Measurements from ENCODE around the gene TAS2R60. TPM values are rescaled to one million over a fixed set of nuclear protein-coding genes. Genes with fewer than 3 reads are reported as not detected.
"Not testable (repeated sequence)": the region's sequence is repeated elsewhere in the genome, so short reads cannot be mapped to it uniquely, and the experiment has no call there.

The TAS2R60 gene
- total RNA-seq, 1 donor from 2014 or later: not detected

- H3K27ac ChIP-seq (ENCODE audit: low read depth, low read length): no peak overlapping the region
- no peak overlapping the region for H3K9ac ChIP-seq (ENCODE audit: low read depth in 1 of 3, low read length in 3 of 3)
- H3K4me3 ChIP-seq (ENCODE audit: low read length in 3 of 3): no peak overlapping the region
- no peaks in the 10 kb centered on the region for H3K36me3 ChIP-seq (ENCODE audit: control insufficient read depth in 3 of 3, insufficient read depth in 3 of 3, low read length in 3 of 3)
- H3K27me3 ChIP-seq (ENCODE audit: control insufficient read depth in 3 of 3, insufficient read depth in 3 of 3, low read length in 3 of 3): peaks cover 0 to 5% (median 0%) of the 10 kb centered on the region in 3 donors
- H3K4me1 ChIP-seq (ENCODE audit: control insufficient read depth in 3 of 3, insufficient read depth in 3 of 3, low read length in 3 of 3): peaks cover 3 to 7% (median 6%) of the 10 kb centered on the region in 3 donors
- H3K9me3 ChIP-seq (ENCODE audit: control insufficient read depth in 3 of 3, low read length in 3 of 3): no peaks in the 10 kb centered on the region
These were observed 32.7 kb upstream of the TAS2R60 start for GRCh38 chr7:143410521-143411004.

DNA sequence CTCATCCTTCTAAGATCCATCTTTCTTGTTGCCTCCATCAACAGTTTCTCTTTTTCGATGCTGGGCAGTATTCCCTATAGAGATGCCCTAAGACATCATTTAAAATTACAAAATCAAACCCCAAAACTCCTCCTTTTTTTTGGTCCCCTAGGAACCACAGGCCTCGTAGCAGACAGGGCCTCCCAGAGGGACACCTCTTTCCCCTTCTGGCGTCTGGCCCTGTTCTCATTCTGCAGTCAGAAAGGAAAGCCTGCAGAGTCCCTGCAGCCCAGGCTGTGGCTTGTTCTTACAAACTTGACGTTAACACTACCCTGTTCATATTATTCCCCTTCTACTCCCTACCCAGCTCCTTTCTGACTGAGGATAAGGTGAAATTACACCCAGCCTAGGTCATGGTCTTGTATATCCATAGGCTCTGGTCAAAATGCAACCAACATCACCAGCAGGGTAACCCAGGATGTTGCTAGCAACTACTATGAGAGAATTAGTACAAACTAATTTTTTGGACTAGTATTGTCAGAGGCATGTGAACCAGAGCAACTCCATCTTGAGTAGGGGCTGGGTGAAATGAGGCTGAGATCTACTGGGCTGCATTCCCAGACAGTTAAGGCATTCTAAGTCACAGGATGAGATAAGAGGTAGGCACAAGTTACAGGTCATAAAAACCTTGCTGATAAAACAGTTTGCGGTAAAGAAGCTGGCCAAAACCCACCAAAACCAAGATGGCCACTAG, 31.1 kb upstream of the TAS2R60 start:
- Histone ChIP-seq H3K9ac (ENCODE audit: low read depth in 1 of 3, low read length in 3 of 3) (no peak overlapping the region), H3K9me3 (ENCODE audit: control insufficient read depth in 3 of 3, low read length in 3 of 3) (no peaks in the 10 kb centered on the region), H3K4me3 (ENCODE audit: low read length in 3 of 3) (no peak overlapping the region), H3K36me3 (ENCODE audit: control insufficient read depth in 3 of 3, insufficient read depth in 3 of 3, low read length in 3 of 3) (no peaks in the 10 kb centered on the region), H3K4me1 (ENCODE audit: control insufficient read depth in 3 of 3, insufficient read depth in 3 of 3, low read length in 3 of 3) (peaks cover 3 to 7% (median 6%) of the 10 kb centered on the region in 3 donors), H3K27me3 (ENCODE audit: control insufficient read depth in 3 of 3, insufficient read depth in 3 of 3, low read length in 3 of 3) (peaks cover 0 to 5% (median 0%) of the 10 kb centered on the region in 3 donors), H3K27ac (ENCODE audit: low read depth, low read length) (no peak overlapping the region)

GRCh38 chr7:143413123-143413522, 30.1 kb upstream of the TAS2R60 start:
- Histone ChIP-seq H3K27me3 (ENCODE audit: control insufficient read depth in 3 of 3, insufficient read depth in 3 of 3, low read length in 3 of 3) (peaks cover 0 to 5% (median 0%) of the 10 kb centered on the region in 3 donors), H3K4me3 (ENCODE audit: low read length in 3 of 3) (no peak overlapping the region), H3K9me3 (ENCODE audit: control insufficient read depth in 3 of 3, low read length in 3 of 3) (no peaks in the 10 kb centered on the region), H3K27ac (ENCODE audit: low read depth, low read length) (no peak overlapping the region), H3K9ac (ENCODE audit: low read depth in 1 of 3, low read length in 3 of 3) (no peak overlapping the region), H3K36me3 (ENCODE audit: control insufficient read depth in 3 of 3, insufficient read depth in 3 of 3, low read length in 3 of 3) (no peaks in the 10 kb centered on the region), H3K4me1 (ENCODE audit: control insufficient read depth in 3 of 3, insufficient read depth in 3 of 3, low read length in 3 of 3) (peaks cover 3 to 6% (median 3%) of the 10 kb centered on the region in 3 donors)

DNA sequence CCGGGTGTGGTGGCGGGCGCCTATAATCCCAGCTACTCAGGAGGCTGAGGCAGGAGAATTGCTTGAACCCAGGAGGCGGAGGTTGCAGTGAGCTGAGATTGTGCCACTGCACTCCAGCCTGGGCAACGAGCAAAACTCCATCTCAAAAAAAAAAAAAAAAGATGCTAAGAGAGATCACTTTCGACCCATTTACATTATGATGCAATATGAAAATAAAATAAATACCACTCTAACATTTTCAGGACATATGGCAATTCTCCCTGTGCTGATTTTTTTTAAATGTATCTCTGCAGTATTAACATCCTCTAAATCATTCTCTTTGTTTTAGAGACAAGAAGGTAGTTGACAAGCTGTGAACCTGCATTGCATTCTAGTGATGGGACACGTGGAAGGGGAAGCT, 28.0 kb upstream of the TAS2R60 start:
- H3K27ac ChIP-seq (ENCODE audit: low read depth, low read length); H3K9ac ChIP-seq (ENCODE audit: low read depth in 1 of 3, low read length in 3 of 3); H3K4me1 ChIP-seq (ENCODE audit: control insufficient read depth in 3 of 3, insufficient read depth in 3 of 3, low read length in 3 of 3); H3K27me3 ChIP-seq (ENCODE audit: control insufficient read depth in 3 of 3, insufficient read depth in 3 of 3, low read length in 3 of 3); H3K36me3 ChIP-seq (ENCODE audit: control insufficient read depth in 3 of 3, insufficient read depth in 3 of 3, low read length in 3 of 3); H3K4me3 ChIP-seq (ENCODE audit: low read length in 3 of 3); H3K9me3 ChIP-seq (ENCODE audit: control insufficient read depth in 3 of 3, low read length in 3 of 3): not testable (repeated sequence)

DNA sequence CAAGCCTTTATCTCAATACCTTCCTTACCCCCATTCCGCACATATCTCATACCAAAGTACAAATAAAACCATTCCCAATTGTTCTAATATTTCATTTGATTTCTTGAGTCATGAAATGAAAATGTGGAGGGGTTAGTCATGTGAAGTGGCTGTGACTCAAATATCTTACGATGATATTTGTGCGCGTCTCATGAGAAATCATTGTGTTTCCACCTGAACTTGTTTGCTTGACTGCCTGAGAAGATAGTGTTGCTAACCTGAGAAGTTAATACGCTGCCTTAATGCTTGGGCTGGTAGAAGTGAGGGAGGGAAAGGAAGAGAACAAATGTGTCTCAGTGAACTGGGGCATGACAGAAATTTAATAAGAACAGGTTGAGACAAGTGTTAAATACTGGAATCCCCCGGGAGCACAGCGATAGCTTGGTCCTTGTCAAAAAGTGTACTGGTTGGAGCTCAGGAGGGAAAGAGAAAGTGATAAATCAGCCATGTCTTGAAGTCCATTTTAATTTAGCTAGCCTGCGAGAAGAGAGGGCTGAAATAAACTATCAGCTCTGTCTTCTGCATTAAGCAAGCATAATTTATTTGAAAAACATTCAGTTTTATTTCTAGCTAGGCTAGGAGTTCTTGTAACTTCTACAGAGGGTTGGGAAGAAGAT, 27.4 kb upstream of the TAS2R60 start:
- no peaks in the 10 kb centered on the region for H3K9me3 ChIP-seq (ENCODE audit: control insufficient read depth in 3 of 3, low read length in 3 of 3)
- H3K27ac ChIP-seq (ENCODE audit: low read depth, low read length): no peak overlapping the region
- H3K9ac ChIP-seq (ENCODE audit: low read depth in 1 of 3, low read length in 3 of 3): no peak overlapping the region
- H3K4me3 ChIP-seq (ENCODE audit: low read length in 3 of 3): no peak overlapping the region
- H3K36me3 ChIP-seq (ENCODE audit: control insufficient read depth in 3 of 3, insufficient read depth in 3 of 3, low read length in 3 of 3): no peaks in the 10 kb centered on the region
- H3K27me3 ChIP-seq (ENCODE audit: control insufficient read depth in 3 of 3, insufficient read depth in 3 of 3, low read length in 3 of 3): no peaks in the 10 kb centered on the region
- H3K4me1 ChIP-seq (ENCODE audit: control insufficient read depth in 3 of 3, insufficient read depth in 3 of 3, low read length in 3 of 3): no peaks in the 10 kb centered on the region

DNA sequence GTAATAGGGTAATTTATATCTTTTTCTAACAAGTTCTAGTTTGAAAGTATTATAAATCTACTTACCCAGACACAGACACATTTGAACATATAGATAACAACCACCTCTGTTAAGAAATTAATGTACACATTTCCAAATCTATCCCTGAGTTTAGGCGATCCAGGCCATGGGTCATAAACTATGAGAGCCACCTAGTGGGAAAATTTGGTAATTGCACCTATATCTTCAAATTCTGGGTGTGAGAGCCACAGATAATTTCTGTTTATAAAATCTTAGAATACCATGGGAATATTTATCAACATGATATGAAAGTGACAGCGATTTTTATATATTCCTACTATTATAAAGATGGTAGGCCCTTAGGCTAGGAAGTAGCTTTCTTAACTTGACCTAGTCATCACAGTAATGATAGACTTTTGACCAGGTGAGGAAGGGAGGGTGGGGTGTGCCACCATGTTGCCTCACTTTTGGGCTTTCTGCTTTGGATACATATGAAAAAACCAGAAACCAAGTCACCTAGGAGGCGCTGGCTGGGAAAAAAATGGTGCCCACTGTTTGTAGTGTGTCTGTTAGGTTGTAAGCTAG, 26.6 kb upstream of the TAS2R60 start:
- H3K9ac ChIP-seq (ENCODE audit: low read depth in 1 of 3, low read length in 3 of 3): no peak overlapping the region
- no peaks in the 10 kb centered on the region for H3K36me3 ChIP-seq (ENCODE audit: control insufficient read depth in 3 of 3, insufficient read depth in 3 of 3, low read length in 3 of 3)
- H3K9me3 ChIP-seq (ENCODE audit: control insufficient read depth in 3 of 3, low read length in 3 of 3): no peaks in the 10 kb centered on the region
- no peaks in the 10 kb centered on the region for H3K27me3 ChIP-seq (ENCODE audit: control insufficient read depth in 3 of 3, insufficient read depth in 3 of 3, low read length in 3 of 3)
- H3K4me1 ChIP-seq (ENCODE audit: control insufficient read depth in 3 of 3, insufficient read depth in 3 of 3, low read length in 3 of 3): no peaks in the 10 kb centered on the region
- no peak overlapping the region for H3K27ac ChIP-seq (ENCODE audit: low read depth, low read length)
- H3K4me3 ChIP-seq (ENCODE audit: low read length in 3 of 3): no peak overlapping the region

DNA sequence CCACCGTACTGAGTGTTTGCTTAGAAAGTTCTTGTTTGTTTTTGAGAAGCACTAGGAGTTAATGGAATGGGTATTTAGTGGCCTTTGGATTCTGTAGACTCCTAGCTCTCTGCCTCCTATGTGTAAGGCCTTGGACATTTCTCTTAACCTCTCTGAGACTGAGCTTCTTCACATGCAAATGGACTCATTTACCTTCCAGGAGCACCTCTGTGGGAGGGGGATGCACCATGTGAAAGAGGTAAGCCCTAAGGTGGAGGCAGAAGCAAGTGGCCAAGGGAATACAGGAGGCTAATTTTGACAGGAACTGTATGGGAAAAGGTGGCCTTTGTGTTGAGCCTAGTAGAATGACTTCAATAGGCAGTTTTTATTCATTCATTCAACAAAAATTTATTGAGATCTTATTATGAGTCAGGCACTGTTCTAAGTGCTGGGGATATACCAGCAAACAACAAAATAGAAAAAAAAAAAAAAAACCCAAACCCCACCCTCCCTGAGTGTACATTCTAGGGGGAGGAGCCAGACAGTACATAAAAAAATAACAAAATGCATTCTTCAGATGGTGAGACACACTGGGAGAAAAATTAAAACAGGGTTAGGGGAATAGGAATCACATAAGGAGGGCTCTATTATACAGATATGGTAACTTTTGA, 25.4 kb upstream of the TAS2R60 start:
- H3K4me1 ChIP-seq (ENCODE audit: control insufficient read depth in 3 of 3, insufficient read depth in 3 of 3, low read length in 3 of 3): no peaks in the 10 kb centered on the region
- no peaks in the 10 kb centered on the region for H3K36me3 ChIP-seq (ENCODE audit: control insufficient read depth in 3 of 3, insufficient read depth in 3 of 3, low read length in 3 of 3)
- H3K4me3 ChIP-seq (ENCODE audit: low read length in 3 of 3): no peak overlapping the region
- no peaks in the 10 kb centered on the region for H3K27me3 ChIP-seq (ENCODE audit: control insufficient read depth in 3 of 3, insufficient read depth in 3 of 3, low read length in 3 of 3)
- H3K9ac ChIP-seq (ENCODE audit: low read depth in 1 of 3, low read length in 3 of 3): no peak overlapping the region
- no peak overlapping the region for H3K27ac ChIP-seq (ENCODE audit: low read depth, low read length)
- no peaks in the 10 kb centered on the region for H3K9me3 ChIP-seq (ENCODE audit: control insufficient read depth in 3 of 3, low read length in 3 of 3)

DNA sequence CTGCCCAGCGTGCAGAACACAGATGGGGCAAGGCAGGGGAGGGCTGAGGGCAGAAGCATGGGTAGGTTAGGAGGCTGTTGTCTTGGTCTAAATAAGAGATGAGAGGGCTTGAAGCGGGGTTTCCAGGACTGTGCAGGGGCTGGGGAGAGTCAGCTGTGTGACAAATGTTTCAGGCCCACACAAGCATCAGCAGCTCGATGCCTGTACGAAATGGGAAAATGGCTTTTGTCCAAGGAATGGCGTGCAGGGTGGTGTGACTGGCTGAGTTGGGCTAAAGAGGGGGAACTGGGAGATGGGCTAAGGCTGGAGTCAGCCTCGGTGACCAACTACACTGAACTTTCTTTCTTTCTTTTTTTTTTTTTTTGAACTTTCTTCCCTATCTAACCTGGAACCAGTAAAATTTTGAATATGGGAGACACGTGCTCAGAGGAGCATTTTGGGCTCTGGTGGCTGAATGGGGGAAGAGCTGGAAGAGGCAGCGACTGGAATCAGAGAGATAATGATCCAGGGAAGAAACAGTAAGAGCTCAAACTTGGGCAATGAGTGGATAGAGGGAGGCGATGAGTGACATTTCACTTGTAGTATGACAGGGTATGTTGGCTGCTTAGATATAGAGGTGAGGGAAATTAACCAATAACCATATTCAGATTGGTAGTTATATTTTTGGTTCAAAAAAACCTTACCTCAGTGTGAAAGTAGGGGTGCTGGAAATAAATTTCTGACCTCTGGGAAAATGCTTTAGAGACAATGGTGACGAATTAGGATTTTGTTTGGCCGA, 24.4 kb upstream of the TAS2R60 start:
- Histone ChIP-seq H3K9ac (ENCODE audit: low read depth in 1 of 3, low read length in 3 of 3) (peak overlapping the region in 1 of 3 donors; percentile 18), H3K27ac (ENCODE audit: low read depth, low read length) (no peak overlapping the region), H3K4me1 (ENCODE audit: control insufficient read depth in 3 of 3, insufficient read depth in 3 of 3, low read length in 3 of 3) (no peaks in the 10 kb centered on the region), H3K4me3 (ENCODE audit: low read length in 3 of 3) (no peak overlapping the region), H3K36me3 (ENCODE audit: control insufficient read depth in 3 of 3, insufficient read depth in 3 of 3, low read length in 3 of 3) (no peaks in the 10 kb centered on the region), H3K27me3 (ENCODE audit: control insufficient read depth in 3 of 3, insufficient read depth in 3 of 3, low read length in 3 of 3) (no peaks in the 10 kb centered on the region), H3K9me3 (ENCODE audit: control insufficient read depth in 3 of 3, low read length in 3 of 3) (no peaks in the 10 kb centered on the region)

DNA sequence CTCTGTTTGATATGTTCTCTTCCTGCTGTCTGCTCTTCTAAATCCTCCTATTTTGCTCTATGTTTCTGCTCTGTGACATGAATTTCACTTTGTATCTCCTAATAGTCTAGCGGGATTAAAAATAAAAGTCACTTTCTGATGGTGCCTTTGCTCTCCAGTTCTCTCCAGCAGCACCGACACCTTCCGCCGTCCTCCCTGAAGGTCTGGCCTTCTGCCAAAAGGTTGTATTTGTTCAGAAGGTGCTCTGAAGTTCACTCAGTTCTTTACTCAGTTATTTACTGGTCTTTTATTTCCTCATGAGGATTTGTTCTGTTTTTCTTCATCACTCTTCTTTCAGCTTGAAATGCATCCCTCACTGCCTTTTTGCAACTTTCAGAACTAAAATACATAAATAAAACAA, 23.4 kb upstream of the TAS2R60 start:
- Histone ChIP-seq H3K27me3 (ENCODE audit: control insufficient read depth in 3 of 3, insufficient read depth in 3 of 3, low read length in 3 of 3) (no peaks in the 10 kb centered on the region), H3K27ac (ENCODE audit: low read depth, low read length) (no peak overlapping the region), H3K36me3 (ENCODE audit: control insufficient read depth in 3 of 3, insufficient read depth in 3 of 3, low read length in 3 of 3) (no peaks in the 10 kb centered on the region), H3K9me3 (ENCODE audit: control insufficient read depth in 3 of 3, low read length in 3 of 3) (no peaks in the 10 kb centered on the region), H3K4me3 (ENCODE audit: low read length in 3 of 3) (no peak overlapping the region), H3K4me1 (ENCODE audit: control insufficient read depth in 3 of 3, insufficient read depth in 3 of 3, low read length in 3 of 3) (no peaks in the 10 kb centered on the region), H3K9ac (ENCODE audit: low read depth in 1 of 3, low read length in 3 of 3) (no peak overlapping the region)

All from skeletal muscle tissue (tissue), 4 donors.